ENCODE measurements around the gene OSBPL6. TPM values are rescaled to one million over a fixed set of nuclear protein-coding genes. Genes with fewer than 3 reads are reported as not detected.

The OSBPL6 gene
- total and polyA plus RNA-seq, 2 donors (not counting 1 experiment from before 2014, with no cell fraction given), result 0.06 TPM; not detected in 1

DNA sequence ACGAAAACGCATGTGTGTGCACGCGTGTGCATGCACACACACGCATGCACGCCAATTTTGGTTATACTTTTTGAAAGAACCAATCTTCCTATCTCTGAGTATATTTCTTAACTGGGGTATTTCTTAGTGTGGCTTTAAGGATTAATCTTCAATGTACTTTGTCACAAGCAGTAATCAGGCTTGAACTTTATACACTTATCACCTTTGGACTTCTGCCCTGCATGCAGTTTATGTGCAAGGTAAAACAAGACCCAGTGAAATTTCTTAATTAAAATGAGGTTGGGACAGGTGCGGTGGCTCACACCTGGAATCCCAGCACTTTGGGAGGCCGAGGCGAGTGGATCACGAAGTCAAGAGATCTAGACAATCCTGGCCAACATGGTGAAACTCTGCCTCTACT lies 85.3 kb downstream of the OSBPL6 start:
- Histone ChIP-seq H3K4me1 (ENCODE audit: control insufficient read depth in 2 of 2, insufficient read depth in 2 of 2, low read length in 2 of 2) (no peaks in the 10 kb centered on the region), H3K36me3 (replicated peaks in 1 of 2; ENCODE audit: control extremely low read depth in 1 of 2, control insufficient read depth in 1 of 2, extremely low read depth in 1 of 2, insufficient read depth in 2 of 2, low read length in 1 of 2) (no peaks in the 10 kb centered on the region), H3K79me2 (ENCODE audit: control insufficient read depth, insufficient read depth, low read length) (no peaks in the 10 kb centered on the region), H3K27me3 (replicated peaks in 1 of 4; ENCODE audit: control extremely low read depth in 1 of 4, control insufficient read depth in 3 of 4, insufficient read depth in 4 of 4, low read length in 3 of 4) (no peaks in the 10 kb centered on the region), H3K27ac (ENCODE audit: low read length in 2 of 2) (no peak overlapping the region), H3K4me2 (replicated peaks; ENCODE audit: low read depth, low read length, poor library complexity, severe bottlenecking) (no peak overlapping the region), H3K4me3 (ENCODE audit: control extremely low read depth in 1 of 5, extremely low read depth in 1 of 5, insufficient read depth in 1 of 5, low read depth in 2 of 5, low read length in 4 of 5) (no peak overlapping the region), H3K9me3 (ENCODE audit: control extremely low read depth in 1 of 3, control insufficient read depth in 2 of 3, insufficient read depth in 1 of 3, low read length in 2 of 3) (no peaks in the 10 kb centered on the region), H4K20me1 (ENCODE audit: control insufficient read depth, insufficient read depth, low read length, poor library complexity, severe bottlenecking) (no peaks in the 10 kb centered on the region), H3K9ac (ENCODE audit: low read length) (no peak overlapping the region), H2AFZ (ENCODE audit: insufficient read depth, low read depth, low read length, poor library complexity, severe bottlenecking) (no peak overlapping the region)
- TF ChIP-seq, protein P1, sequence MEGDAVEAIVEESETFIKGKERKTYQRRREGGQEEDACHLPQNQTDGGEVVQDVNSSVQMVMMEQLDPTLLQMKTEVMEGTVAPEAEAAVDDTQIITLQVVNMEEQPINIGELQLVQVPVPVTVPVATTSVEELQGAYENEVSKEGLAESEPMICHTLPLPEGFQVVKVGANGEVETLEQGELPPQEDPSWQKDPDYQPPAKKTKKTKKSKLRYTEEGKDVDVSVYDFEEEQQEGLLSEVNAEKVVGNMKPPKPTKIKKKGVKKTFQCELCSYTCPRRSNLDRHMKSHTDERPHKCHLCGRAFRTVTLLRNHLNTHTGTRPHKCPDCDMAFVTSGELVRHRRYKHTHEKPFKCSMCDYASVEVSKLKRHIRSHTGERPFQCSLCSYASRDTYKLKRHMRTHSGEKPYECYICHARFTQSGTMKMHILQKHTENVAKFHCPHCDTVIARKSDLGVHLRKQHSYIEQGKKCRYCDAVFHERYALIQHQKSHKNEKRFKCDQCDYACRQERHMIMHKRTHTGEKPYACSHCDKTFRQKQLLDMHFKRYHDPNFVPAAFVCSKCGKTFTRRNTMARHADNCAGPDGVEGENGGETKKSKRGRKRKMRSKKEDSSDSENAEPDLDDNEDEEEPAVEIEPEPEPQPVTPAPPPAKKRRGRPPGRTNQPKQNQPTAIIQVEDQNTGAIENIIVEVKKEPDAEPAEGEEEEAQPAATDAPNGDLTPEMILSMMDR (IDR thresholded peaks at IDR 0.05), result no peak
- TF ChIP-seq EZH2 (IDR thresholded peaks at IDR 0.05; ENCODE audit: borderline replicate concordance, insufficient read depth, low read depth, low read length, poor library complexity, severe bottlenecking), result no peak
- Mint-ChIP-seq H3K27me3 (peaks cover 22% of the 10 kb centered on the region), H3K4me1 (no peaks in the 10 kb centered on the region), H3K4me3 (no peak overlapping the region), H3K9me3 (ENCODE audit: insufficient read depth) (no peaks in the 10 kb centered on the region), H3K27ac (no peak overlapping the region)
- no CpG with 5 or more reads among the region's 10 CpGs for WGBS (ENCODE audit: insufficient coverage)
- ChIA-PET CTCF (interaction anchor here (1.0 kb wide), 1 partner anchor 8 kb away, joined by 3 read pairs; no protein-coding TSS in a partner anchor), POLR2A (no interaction called here)
- DNase-seq (no peak), ATAC-seq (ENCODE audit: low read depth) (no peak)
- intact Hi-C loops (cut with micrococcal nuclease), result loop anchor here (1.0 kb wide), 1 partner anchor 167 kb away; the partner anchor contains the start of gene RBM45

DNA sequence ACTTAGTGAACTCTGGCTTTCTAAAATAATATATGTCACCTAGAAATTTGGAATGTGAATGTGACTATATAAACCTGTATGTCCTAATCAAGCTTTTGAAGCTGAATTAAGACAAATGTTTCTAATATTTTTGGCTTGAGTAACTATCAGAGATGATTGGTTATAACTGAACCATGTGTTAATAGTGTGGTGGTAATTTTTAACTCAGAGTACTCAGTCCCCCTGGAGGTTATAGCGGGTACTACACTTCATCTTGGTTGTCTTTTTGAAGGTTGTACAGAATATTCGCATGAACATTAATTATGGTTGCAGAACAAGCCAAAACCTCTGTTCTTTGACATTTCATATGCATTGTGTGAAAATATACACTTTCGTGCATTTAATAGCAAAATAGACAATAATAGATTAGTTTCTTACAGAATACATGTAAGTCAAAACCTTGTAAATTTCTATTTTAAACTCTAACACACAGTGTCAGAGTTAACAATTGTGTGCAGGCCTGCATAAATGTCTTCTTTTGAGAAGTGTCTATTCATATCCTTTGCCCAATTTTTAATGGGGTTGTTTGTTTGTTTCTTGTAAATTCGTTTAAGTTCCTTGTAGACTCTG lies 86.0 kb downstream of the OSBPL6 start:
- Histone ChIP-seq H3K27me3 (replicated peaks in 1 of 4; ENCODE audit: control extremely low read depth in 1 of 4, control insufficient read depth in 3 of 4, insufficient read depth in 4 of 4, low read length in 3 of 4) (no peaks in the 10 kb centered on the region), H3K4me3 (ENCODE audit: control extremely low read depth in 1 of 5, extremely low read depth in 1 of 5, insufficient read depth in 1 of 5, low read depth in 2 of 5, low read length in 4 of 5) (no peak overlapping the region), H3K4me1 (ENCODE audit: control insufficient read depth in 2 of 2, insufficient read depth in 2 of 2, low read length in 2 of 2) (no peaks in the 10 kb centered on the region), H3K9ac (ENCODE audit: low read length) (no peak overlapping the region), H4K20me1 (ENCODE audit: control insufficient read depth, insufficient read depth, low read length, poor library complexity, severe bottlenecking) (no peaks in the 10 kb centered on the region), H3K79me2 (ENCODE audit: control insufficient read depth, insufficient read depth, low read length) (no peaks in the 10 kb centered on the region), H3K4me2 (replicated peaks; ENCODE audit: low read depth, low read length, poor library complexity, severe bottlenecking) (no peak overlapping the region), H3K27ac (ENCODE audit: low read length in 2 of 2) (no peak overlapping the region), H3K9me3 (ENCODE audit: control extremely low read depth in 1 of 3, control insufficient read depth in 2 of 3, insufficient read depth in 1 of 3, low read length in 2 of 3) (no peaks in the 10 kb centered on the region), H3K36me3 (replicated peaks in 1 of 2; ENCODE audit: control extremely low read depth in 1 of 2, control insufficient read depth in 1 of 2, extremely low read depth in 1 of 2, insufficient read depth in 2 of 2, low read length in 1 of 2) (no peaks in the 10 kb centered on the region), H2AFZ (ENCODE audit: insufficient read depth, low read depth, low read length, poor library complexity, severe bottlenecking) (no peak overlapping the region)
- Mint-ChIP-seq H3K4me1 (no peaks in the 10 kb centered on the region), H3K4me3 (no peak overlapping the region), H3K27ac (no peak overlapping the region), H3K9me3 (ENCODE audit: insufficient read depth) (no peaks in the 10 kb centered on the region), H3K27me3 (peaks cover 20% of the 10 kb centered on the region)
- POLR2A ChIA-PET, result no interaction called here
- CTCF ChIA-PET, result interaction anchor here (1.0 kb wide), 1 partner anchor 9 kb away, joined by 3 read pairs; no protein-coding TSS in a partner anchor
- intact Hi-C loops (cut with micrococcal nuclease), result loop anchor here (1.0 kb wide), 1 partner anchor 168 kb away; the partner anchor contains the start of gene RBM45
- DNase-seq, result peak; percentile 36
- WGBS (ENCODE audit: insufficient coverage), result no CpG with 5 or more reads among the region's 4 CpGs
- peak; percentile 64 for ATAC-seq (ENCODE audit: low read depth)
- TF ChIP-seq, protein P1 (IDR thresholded peaks at IDR 0.05), result peak; percentile 84
- TF ChIP-seq EZH2 (IDR thresholded peaks at IDR 0.05; ENCODE audit: borderline replicate concordance, insufficient read depth, low read depth, low read length, poor library complexity, severe bottlenecking), result no peak
